ENCODE data around the gene VPS29. TPM values are rescaled to one million over a fixed set of nuclear protein-coding genes. Genes with fewer than 3 reads are reported as not detected.

The VPS29 gene
- total RNA-seq, 1 donor from 2014 or later, result 73.5 TPM

- H3K27ac Mint-ChIP-seq (ENCODE audit: unreplicated experiment), result no peak overlapping the region
- no peak for DNase-seq (ENCODE audit: extremely low spot score, unreplicated experiment)
- no peaks in the 10 kb centered on the region for H3K27me3 Mint-ChIP-seq (ENCODE audit: unreplicated experiment)
- no peaks in the 10 kb centered on the region for H3K9me3 Mint-ChIP-seq (ENCODE audit: unreplicated experiment)
- no peaks in the 10 kb centered on the region for H3K4me1 Mint-ChIP-seq (ENCODE audit: unreplicated experiment)
- no peak for TF ChIP-seq CTCF (IDR thresholded peaks at IDR 0.05)
- peaks cover 23% of the 10 kb centered on the region for H3K36me3 Mint-ChIP-seq (ENCODE audit: unreplicated experiment)
- no peak overlapping the region for H3K4me3 Mint-ChIP-seq (ENCODE audit: unreplicated experiment)
Observed at GRCh38 chr12:110534811-110535210, 32.9 kb upstream of the VPS29 start.

GRCh38 chr12:110533607-110534006, 31.7 kb upstream of the VPS29 start:
- no peak for TF ChIP-seq CTCF (IDR thresholded peaks at IDR 0.05)
- Mint-ChIP-seq H3K27ac (ENCODE audit: unreplicated experiment) (no peak overlapping the region), H3K36me3 (ENCODE audit: unreplicated experiment) (peaks cover 17% of the 10 kb centered on the region), H3K4me3 (ENCODE audit: unreplicated experiment) (no peak overlapping the region), H3K27me3 (ENCODE audit: unreplicated experiment) (no peaks in the 10 kb centered on the region), H3K9me3 (ENCODE audit: unreplicated experiment) (no peaks in the 10 kb centered on the region), H3K4me1 (ENCODE audit: unreplicated experiment) (no peaks in the 10 kb centered on the region)
- no peak for DNase-seq (ENCODE audit: extremely low spot score, unreplicated experiment)

GRCh38 chr12:110532644-110533043, 30.7 kb upstream of the VPS29 start:
- H3K4me1 Mint-ChIP-seq (ENCODE audit: unreplicated experiment), result no peaks in the 10 kb centered on the region
- no peak for DNase-seq (ENCODE audit: extremely low spot score, unreplicated experiment)
- H3K27me3 Mint-ChIP-seq (ENCODE audit: unreplicated experiment), result no peaks in the 10 kb centered on the region
- no peak for TF ChIP-seq CTCF (IDR thresholded peaks at IDR 0.05)
- H3K4me3 Mint-ChIP-seq (ENCODE audit: unreplicated experiment), result no peak overlapping the region
- H3K27ac Mint-ChIP-seq (ENCODE audit: unreplicated experiment), result no peak overlapping the region
- H3K36me3 Mint-ChIP-seq (ENCODE audit: unreplicated experiment), result peaks cover 12% of the 10 kb centered on the region
- no peaks in the 10 kb centered on the region for H3K9me3 Mint-ChIP-seq (ENCODE audit: unreplicated experiment)

- Mint-ChIP-seq H3K9me3 (ENCODE audit: unreplicated experiment) (no peaks in the 10 kb centered on the region), H3K27ac (ENCODE audit: unreplicated experiment) (no peak overlapping the region), H3K36me3 (ENCODE audit: unreplicated experiment) (peaks cover 12% of the 10 kb centered on the region), H3K4me1 (ENCODE audit: unreplicated experiment) (no peaks in the 10 kb centered on the region), H3K27me3 (ENCODE audit: unreplicated experiment) (no peaks in the 10 kb centered on the region), H3K4me3 (ENCODE audit: unreplicated experiment) (no peak overlapping the region)
- TF ChIP-seq CTCF (IDR thresholded peaks at IDR 0.05), result no peak
- DNase-seq (ENCODE audit: extremely low spot score, unreplicated experiment), result no peak
Observed at GRCh38 chr12:110531741-110532333, 29.9 kb upstream of the VPS29 start.

- TF ChIP-seq CTCF (IDR thresholded peaks at IDR 0.05), result no peak
- Mint-ChIP-seq H3K36me3 (ENCODE audit: unreplicated experiment) (peaks cover 9% of the 10 kb centered on the region), H3K9me3 (ENCODE audit: unreplicated experiment) (no peaks in the 10 kb centered on the region), H3K4me3 (ENCODE audit: unreplicated experiment) (no peak overlapping the region), H3K27ac (ENCODE audit: unreplicated experiment) (no peak overlapping the region), H3K4me1 (ENCODE audit: unreplicated experiment) (no peaks in the 10 kb centered on the region), H3K27me3 (ENCODE audit: unreplicated experiment) (no peaks in the 10 kb centered on the region)
- DNase-seq (ENCODE audit: extremely low spot score, unreplicated experiment), result no peak
Observed at GRCh38 chr12:110530511-110530910, 28.6 kb upstream of the VPS29 start.

All from osteocyte (in vitro differentiated cells).